GM19043 (cell line): ENCODE measurements around the gene OR7A10.

Experiments used
- ATAC-seq: cut with Tn5 transposase; IDR thresholded peaks from one replicate; pipeline ENCODE4 v1.9.1; 2021; ENCODE audit warnings: low read depth; ENCODE audit not compliant: unreplicated experiment

OR7A10 gene

DNA sequence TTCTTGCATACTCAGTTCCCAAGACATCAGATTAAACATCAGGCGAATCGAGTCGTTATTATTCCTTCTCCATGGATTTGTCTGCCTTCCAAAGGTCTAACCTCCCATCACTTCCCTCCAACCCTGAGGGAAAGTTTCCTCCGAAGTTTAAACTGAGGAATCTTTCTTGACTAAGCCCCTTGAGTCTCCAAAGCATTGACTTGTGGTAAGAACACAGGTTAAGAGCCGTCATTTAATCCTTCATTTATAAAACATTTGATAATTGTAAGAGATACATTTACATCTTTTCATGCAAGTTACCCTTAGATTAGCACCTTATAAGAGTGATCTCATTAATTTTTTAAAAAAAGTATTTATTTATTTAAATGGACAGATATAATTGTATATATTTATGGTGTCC, at the start of gene OR7A10:
TSS of gene OR7A10 (minus strand) at position 101 of the 400 bp plus-strand sequence. CDS start 7,045 bp downstream, outside the sequence.
- ATAC-seq: no peak

DNA sequence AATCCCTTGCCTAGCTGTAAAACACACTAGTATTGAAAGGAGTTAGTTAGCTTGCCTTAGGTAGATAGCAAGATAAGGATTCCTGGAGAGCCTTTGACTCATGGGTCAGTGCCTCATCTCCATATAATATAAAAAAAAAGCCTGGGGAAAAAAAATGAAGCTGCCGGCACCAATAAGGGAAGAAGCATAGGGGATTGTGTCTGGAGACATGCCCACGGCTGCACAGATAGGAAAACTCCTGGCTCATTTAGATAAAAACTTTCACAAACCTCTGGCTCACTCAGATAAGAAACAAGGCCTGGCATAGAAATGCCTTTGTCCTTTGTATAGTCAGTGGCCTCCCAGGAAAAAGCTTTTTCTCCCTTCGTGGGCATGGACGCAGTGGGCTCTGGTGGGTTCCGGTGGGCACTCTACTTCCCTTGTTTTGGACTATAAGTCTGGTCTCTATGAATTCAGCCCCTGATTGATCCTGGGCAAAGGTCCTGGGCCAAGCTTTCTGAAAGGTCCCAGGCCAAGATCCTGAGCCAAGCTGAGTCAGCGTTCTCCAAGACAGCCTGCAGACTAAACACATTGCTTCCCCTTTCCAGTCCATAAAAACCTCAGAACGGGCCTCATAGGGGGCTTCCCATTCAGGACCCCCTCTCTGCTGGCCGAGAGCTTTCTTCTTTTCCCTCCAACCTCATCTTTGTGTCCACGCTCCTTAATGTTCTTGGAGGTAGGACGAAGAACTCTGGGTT, 42.1 kb upstream of the OR7A10 start:
- ATAC-seq: no peak

DNA sequence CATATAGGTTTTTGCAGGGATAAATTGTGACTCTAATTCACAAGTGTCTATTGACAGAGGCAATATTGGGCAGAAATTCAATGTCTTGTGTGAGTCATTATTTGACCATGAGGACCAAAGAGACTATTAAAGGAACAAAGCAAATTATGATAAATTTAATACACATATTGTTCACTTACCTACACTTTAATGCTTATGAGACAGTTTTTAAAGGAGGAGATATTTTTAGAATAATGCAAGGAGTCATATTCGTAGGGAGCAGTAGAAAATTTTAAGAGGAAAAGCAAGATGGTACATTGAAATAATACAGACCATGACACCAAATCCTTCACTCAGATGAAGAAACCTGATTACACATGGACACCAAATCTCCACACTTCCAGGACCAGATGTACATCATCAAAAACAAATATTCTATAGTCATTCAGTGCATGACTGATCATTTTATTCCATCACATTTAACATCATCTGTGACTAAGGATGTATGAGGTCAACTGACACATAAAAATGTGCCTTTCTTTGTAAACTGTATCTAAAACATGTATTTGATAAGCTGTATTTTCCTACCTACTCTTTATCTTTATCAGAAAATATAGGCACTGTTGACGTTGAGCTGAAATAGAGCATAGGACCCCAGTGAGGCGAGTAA, 41.4 kb upstream of the OR7A10 start:
- ATAC-seq: no peak

DNA sequence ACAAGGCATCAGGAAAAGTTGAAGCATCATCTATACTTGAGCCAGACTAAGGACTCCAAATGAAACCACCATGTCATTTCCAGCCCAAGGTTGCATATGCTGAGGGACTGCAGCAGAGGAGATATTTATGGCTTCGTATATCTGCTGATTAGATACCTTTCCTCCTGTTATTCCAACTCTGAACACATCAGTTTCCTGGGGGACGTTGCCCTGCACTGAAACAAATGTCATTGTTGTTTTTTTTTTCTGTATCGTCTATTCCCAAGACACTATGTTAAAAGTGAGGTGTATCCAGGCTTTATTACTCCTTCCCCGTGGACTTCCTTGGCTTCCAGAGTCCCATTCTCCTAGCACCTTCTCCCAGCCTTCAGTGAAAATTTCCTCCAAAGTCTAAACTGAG, 37.3 kb upstream of the OR7A10 start, which contains the start of gene OR7A17:
TSS of gene OR7A17 (minus strand) at position 101 of the 400 bp plus-strand sequence. CDS start 4,777 bp downstream, outside the sequence.
- no peak for ATAC-seq

DNA sequence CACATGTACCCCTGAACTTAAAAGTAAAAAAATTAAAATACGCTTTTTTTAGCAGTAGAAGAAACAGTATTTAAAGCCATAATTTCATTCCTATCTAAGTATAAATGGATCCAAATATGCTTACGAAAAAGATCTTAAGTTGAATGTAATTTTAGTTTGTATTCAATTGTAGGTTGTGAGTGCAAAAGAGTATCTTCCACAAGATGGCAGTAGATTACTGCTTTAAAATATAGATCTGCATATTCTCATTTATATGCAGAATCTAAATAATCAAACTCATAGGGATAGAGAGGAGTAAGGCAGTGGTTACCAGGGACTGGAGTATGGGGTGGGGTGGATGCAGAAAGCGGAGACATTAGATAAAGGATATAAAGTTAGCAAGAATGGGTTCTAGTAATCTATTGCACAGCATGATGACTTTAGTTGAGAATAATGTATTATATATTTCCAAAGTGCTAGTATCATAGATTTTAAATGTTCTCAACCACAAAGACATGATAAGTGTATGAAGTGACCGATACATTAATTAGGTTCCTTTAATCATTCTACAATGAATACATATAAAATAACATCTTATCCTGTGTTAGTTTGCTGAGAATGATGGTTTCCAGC, 23.0 kb upstream of the OR7A10 start:
- ATAC-seq: no peak

DNA sequence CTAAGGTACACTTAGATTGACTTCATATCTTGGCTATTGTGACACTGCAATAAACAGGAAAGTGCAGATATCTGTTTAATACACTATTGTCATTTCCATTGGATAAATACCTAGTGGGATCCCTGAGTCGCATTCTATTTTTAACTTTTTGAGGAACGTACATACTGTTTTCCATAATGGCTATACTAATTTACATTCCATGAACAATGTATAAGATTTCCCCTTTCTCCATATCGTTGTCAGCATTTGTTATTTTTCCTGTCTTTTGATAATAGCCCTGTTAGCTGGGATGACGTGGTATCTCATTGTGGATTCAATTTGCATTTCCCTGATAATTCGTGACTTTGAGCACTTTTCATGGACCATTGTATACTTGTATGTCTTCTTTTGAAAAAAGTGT, 19.8 kb upstream of the OR7A10 start:
- ATAC-seq: no peak

DNA sequence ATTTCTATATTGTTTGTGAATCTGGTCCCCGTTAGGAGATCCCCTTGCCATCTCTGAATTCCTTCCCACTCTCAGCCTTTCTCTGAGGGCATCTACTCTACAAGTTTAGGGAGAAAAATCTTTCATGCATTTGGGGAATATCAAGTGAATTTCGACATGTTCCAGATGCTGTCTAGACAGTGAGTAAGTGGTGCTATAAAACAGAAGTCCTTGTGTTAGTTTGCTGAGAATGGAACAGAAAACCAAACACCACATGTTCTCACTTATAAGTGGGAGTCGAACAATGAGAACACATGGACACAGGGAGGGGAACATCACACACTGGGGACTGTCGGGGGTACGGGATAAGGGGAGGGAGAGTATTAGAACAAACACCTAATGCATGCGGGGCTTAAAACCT, 5.1 kb downstream of the OR7A10 start:
- no peak for ATAC-seq

DNA sequence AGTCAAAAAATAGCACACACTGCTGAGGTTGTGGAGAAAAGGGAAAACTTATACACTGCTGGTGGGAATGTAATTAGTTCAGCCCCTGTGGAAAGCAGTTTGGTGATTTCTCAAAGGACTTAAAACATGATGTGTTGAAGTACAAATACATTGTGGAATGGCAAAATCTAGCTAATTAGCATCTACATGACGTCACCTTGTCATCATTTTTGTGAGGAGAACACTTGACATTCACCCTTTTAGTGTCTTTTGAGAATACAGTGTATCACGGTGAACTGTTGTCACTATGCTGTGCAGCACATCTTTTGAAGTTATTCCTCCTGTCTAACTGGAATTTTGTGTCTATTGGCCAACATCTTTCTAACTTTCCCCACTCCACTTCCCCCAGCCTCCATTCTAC, 5.6 kb downstream of the OR7A10 start:
- no peak for ATAC-seq

DNA sequence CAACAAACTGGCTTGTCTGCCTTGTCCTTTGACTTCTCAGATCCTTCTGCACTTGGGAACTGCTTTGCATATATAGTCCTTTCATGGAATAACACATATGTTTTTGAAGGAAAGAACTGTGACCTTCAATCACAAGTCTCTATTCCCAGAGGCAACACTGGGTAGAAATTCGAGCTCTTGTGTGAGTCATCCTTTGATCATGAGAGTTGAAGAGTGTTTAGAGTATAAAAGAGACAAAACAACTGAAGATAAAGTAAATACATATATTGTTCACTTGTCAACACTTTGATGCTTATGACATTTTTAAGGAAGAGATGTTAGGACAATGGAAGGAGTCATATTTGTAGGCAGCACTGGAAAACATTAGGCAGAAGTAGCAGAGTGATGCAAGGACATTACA, 8.5 kb downstream of the OR7A10 start:
- ATAC-seq: no peak

DNA sequence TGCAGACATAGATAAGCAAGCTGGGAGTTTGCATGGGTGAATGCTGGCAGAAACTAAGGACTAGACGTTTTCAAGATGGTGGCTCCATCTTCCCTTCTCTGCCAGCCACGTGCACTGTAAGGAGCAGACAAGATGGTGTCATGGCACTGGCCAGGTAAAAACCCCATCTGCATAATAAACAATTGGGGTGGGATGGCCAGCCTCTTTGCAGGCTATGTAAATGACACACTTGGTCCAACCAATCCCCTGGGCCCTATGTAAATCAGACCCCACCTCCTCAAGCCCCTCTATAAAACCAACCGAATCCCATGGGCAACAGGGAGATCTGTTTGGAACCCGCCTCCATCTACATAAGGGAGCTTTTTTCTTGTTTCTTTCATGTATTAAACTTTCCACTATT, 11.3 kb downstream of the OR7A10 start:
- no peak for ATAC-seq

DNA sequence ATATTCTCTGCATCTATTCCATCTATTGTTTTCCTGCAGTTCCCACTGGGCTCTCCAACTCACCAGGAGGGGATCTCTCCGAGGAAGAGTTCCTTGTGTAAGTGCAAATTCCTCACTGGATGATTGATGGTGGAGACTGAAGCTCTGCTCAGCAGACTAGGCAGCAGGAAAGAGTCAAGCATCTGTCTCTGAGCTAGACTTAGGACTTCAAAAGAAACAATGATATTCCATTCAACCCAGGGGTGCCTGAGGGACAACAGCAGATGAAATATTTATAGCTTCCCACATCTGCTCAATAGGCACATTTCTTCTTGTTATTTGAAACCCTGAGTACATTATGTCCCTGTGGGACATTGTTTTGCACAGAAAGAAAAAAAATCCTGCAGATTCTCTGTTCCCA, 13.7 kb downstream of the OR7A10 start, which contains the start of the genes OR7A5 and OR7C1:
TSS of gene OR7A5 (minus strand) at position 175 of the 400 bp plus-strand sequence. CDS start 6,944 bp downstream, outside the sequence.
TSS of gene OR7C1 (minus strand) at position 175 of the 400 bp plus-strand sequence. CDS start 35,049 bp downstream, outside the sequence.
- ATAC-seq: no peak

DNA sequence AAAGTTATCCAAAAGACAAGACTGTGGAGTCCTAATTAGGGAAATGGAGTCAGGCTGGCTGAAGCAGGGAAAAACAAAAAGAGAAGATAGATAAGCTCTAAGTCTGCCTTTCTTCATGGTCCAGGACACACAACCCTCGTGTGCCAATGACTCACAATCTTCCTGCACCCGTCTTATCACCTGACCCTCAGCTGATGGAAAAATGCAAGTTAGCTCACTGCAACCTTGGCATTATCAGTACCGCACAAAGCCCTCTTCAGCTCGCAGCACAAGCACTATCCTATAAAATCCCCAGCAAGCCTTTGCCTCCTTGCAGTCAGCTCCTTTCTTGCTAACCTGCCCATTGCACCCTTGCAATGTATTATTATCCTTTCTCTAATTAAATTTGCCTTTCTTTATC, 18.0 kb downstream of the OR7A10 start:
- ATAC-seq: no peak

DNA sequence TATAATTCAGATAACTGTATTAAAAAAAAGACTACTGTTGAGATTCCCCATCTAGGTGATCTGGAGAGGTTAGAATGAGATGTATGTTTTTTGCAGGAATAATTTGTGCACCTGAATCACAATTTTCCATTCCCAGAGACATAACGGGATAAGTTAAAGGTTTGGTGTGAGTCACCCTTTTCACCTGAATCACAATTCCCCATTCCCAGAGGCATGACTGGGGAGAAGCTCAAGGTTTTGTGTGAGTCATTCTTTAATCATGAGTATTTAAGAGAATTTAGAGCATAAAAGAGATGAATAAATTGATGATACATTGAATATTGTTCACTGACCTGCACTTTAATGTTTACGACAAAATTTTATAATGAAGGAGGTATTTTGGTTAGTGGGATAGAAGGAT, 22.7 kb downstream of the OR7A10 start:
- no peak for ATAC-seq

DNA sequence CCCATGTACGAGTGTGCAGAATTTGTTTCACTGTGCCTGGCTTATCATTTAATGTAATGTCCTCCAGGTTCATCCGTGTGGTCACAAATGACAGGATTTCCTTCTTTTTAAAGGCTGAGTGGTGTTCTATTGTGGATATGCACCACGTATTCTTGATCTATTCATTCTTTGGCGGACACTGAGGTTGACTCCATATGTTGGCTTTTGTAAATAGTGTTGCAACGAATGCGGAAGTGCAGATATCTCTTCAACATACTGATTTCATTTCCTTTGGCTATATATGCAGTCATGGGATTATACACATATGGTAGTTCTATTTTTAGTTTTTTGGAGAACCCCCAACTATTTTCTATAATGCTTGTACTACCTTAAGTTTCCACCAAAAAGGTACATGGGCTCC, 26.8 kb downstream of the OR7A10 start:
- ATAC-seq: no peak

DNA sequence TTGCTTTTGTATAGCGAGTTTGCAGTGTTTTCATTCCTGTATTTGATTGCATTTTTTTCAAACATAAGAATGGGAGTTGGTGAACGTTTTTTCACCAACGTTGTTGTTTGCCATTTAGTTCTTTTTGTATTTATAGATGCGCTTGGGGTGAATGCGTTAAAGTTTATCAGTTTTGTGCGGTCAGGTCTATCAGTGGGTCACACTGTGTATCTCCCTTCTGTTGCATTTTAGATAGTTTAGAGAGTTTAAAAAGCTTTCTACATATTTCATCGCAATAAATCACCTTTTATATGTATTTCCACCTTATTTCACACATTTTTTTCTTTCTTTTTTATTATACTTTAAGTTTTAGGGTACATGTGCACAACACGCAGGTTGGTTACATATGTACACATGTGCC, 30.1 kb downstream of the OR7A10 start:
- ATAC-seq: no peak

DNA sequence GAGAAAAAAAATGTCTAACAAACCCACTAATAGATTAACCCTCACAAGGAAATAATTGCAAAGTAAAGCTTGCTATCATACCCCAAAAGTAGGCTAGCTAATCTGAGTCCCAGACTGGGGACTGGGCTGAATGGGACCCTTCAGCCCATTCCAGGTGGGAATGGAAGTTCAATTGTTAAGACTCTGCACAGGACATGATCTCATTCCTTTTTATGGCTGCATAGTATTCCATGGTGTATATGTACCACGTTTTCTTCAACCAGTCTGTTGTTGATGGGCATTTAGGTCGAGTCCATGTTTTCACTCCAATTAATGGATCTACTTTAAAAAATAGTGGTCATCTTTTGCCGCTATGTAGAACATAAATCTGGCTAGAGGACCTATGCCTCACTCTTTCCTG, 31.7 kb downstream of the OR7A10 start:
- ATAC-seq: no peak

DNA sequence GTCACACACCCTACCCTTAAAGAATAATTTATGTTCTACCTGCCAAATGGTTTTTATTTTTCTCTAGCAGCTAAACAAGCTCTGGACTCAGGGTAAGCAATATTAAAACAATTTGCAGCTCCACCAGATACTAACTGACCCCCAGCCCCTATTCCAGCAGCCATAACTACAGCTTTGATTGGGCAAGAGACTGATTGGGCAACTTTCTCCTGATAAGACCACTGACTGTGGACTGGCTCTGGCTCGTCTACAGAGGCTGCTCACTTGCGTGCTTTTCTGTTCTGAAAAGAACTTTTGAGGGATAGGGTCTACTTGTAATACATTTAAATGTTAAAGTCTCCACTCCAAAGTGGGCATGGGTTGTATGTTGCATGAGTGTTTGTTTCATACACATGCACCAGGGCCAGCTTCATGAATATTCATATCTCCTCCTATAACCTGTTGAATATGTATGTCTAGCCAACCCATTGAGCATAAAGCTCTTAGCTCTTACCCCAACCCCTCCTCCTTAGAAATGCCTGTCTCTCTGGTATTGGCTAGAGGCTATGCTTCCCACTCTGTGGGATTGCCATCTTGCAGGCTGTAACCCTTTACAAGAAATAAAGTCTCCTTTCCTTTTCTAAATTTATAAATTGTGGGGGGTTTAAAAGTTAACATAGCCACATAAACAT, 33.6 kb downstream of the OR7A10 start:
- ATAC-seq: no peak

DNA sequence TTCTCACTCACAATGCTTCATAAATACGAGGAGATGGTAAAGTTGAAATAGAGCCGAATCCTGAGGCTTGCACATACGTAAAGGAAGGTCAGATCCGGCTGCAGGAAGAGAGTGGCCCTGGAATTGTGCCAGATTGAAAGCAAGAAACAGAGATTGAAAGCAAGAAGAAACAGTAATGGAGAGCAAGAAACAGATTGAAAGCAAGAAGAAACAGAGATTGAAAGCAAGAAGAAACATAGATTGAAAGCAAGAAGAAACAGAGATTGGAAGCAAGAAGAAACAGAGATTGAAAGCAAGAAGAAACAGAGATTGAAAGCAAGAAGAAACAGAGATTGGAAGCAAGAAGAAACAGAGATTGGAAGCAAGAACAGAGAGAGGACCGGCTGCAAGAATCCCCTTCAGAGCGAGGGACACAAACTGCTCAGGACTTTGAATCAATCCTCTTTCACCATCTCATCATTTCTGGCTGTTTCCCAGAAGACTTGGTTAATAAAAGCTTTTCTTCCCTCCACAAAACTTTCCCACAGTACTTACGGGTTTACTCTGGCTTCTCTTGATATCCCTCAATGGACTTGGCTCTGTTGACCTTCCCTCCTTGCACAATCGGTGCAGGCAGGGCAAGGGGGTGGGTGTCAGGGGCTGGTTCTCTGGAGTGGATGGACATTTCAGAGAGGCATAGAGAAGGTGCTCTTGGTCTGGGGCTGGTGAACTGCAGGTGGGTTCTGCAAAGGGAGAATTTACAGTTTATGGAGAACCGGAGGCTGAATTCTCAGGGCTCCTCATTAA, 39.3 kb downstream of the OR7A10 start:
- no peak for ATAC-seq

DNA sequence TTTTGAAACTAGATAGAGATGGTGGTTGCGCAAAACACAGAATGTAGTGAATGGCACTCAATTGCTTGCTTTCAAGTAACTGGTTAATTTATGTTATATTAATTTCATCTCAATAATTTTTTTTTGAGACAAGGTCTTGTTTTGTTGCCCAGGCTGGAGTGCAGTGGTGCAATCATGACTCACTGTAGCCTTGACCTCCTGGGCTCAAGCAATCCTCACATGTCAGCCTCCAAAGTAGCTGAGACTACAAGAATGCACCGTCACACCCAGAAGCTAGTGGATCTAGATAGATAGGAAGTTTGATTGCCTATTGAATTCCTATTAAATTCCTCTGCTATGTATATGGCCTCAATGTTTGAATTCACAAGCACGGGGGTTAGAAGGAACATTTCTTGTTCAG, 44.0 kb downstream of the OR7A10 start:
- ATAC-seq: no peak

DNA sequence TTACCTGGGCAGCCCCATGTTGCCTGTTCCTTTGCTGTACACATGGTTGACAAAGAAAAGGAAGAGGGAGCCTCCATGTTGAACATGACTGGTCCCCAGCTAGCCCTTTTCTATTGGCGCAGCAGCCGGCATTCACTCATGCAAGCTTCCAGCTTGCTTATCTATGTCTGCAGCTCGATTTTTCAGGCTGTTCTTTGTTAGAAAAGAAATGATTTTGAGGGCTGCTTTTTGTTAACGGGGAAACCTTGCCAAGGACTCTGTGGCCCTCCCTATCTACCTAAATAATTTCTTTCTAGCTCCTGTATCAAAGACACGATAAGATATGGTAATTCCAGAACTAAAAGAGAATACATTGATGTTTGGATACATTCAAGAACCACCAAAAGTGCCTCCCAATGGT, 50.0 kb downstream of the OR7A10 start:
- no peak for ATAC-seq
